Eye (tissue), 1 donor: ENCODE results near the gene CKMT2.
A peak's percentile ranks its signal among the peaks of the same experiment; 100 is the strongest.

Experiments
- DNase-seq: peaks from one replicate; pipeline ENCODE4 v3.0.0-alpha.2; 2015

The CKMT2 gene

DNA sequence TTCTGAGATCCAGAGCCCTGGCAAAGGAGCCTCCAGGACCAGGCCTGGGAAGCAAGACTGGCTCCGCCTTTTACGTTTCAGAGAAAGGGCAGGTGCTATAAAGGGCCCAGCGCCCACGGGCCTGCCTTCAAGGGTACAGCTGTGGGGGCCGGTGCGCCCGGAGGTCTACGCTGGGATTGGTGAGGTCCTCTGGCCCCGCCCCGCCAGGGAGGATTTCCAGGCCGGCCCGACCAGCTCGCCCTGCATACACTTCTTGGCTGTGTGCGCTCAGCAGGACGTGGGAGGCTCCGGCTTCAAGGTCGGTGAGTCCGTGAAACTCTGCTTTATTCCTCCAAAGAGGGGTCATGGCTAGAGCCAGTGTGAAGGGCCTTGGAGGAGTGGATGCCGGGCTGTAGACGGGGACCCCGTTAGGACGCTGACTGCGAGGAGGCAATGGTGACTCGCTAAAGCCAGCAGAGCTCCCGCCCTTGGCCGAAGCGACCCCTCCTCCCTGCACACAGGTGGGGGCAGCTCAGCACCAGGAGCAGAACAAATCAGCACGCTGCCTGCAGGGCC, at the start of gene CKMT2:
CKMT2 (plus strand) TSS at position 243 of the 555 bp plus-strand sequence. CDS start 17,811 bp downstream, outside the sequence.
- DNase-seq, result peak; percentile 77

DNA sequence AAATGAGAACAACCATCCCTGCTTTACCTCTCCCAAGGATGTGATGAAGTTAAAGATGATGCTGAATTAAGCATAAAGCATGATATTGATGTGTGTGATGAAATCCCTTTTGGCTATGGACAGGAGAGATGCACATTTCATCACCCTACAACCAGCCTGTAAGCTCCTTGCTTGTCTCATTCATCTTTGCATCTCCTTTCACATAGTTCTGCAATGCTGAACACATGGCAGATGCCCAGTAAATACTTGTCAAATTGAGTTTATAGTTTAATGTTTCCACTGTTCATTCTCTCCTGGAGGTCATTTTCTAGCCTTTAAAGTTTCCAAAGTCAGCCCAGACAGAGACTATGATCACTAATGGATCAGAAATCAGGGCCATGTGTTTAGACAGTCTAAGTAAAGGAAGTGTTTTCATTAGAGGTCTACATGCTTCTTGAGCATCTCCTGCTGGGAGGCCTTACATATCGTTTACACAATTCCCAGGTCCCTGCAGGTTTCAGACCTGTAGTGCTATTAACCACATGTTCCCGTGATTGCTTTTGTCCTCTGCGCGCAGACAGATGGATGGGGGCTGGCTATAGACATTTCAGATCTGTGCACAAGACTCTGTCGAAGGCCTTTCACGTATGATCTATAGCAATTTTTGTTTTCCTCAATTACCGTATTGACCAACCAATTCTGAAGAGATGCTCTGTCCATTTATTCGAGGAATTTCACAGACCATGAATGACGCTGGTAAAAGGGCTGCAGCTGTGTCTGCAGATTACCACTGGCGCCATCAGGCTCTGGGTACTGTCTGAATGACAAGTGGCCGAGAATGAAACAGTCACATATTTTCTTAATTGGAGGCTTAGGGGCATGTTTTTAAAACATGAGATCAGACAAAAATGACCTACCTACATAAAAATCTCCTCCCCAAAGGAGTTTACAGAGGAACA, 49.0 kb upstream of the CKMT2 start:
- DNase-seq, result peak; percentile 67

DNA sequence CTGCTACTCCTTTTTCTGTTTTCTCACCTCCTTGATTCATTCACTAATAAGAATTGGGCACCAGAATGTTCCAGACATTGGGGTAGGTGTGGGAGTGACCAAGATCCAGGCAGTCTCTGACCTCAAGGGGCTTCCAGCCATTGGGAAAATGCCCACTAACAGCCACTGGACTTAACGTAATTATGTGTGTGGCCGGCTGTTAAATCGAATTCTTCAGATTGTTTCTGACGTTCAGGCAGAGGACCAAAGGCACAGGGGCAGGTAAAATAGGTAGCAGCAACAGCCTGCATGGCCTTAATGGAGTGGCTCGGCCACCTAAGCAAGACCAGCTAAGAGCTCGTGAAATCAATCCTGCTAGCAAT, 48.4 kb upstream of the CKMT2 start:
- no peak for DNase-seq

DNA sequence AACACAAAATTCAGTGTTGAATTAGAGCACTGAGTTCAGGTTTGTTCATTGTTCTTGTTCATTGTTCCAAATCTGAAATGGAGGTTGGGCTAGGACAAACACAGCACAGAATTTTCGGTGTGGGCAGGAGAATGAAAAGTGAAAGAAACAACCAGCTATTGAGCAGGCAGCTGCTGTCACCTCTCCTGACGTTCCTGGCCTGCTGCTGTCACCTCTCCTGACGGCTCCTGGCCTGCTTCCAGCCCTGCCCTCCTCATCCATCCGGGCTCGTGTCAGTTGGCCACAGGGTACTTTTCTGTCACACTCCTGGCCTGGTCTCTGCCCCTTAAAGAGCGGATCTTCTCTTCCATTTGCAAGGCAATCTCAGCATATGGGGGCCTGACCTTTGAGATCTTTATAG, 45.2 kb upstream of the CKMT2 start:
- no peak for DNase-seq

DNA sequence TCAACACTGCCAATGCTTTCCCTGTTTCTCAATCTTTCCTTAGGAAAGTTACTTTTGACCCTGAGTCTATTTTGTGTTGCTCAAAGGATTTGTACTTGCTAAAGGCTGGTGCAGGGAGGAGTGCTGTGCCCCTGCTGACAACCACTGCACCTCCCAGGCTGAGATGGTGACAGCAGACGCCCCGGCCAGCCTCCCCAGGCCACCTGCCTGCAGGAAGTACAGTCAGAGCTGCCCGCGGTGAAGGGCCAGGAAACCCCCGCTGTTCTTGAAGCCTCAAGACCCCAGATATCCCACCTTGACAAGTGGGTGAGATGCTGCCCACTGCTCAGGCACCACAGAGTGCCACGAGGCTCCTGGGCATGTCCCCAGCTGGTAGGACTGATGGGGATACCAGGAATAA, 44.2 kb upstream of the CKMT2 start:
- DNase-seq, result no peak

DNA sequence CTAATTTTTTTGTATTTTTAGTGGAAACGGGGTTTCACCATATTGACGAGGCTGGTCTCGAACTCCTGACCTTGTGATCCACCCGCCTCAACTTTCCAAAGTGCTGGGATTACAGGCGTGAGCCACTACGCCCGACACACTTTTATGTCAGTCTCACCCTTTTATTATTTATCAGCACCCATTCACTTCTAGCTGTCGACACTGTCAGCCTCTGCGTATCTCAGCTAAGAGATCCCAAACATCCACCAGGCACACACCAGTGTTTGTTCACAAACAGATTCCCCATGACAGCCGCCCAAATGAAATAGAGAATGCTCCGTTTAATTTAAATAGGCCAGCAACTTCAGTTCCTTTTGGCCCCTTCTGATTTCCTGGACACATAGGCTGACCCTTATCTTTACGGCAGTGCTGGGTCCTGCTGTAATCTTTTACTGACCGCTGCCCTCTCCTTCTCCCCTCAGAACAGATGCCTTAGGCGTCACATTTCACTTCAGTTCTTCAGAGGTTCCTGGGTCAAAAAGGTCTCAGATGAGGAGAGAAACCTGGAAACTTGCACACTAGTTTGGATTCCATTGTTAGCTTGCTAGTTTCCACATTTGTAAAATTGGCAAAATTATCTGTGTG, 43.1 kb upstream of the CKMT2 start:
- DNase-seq, result no peak

DNA sequence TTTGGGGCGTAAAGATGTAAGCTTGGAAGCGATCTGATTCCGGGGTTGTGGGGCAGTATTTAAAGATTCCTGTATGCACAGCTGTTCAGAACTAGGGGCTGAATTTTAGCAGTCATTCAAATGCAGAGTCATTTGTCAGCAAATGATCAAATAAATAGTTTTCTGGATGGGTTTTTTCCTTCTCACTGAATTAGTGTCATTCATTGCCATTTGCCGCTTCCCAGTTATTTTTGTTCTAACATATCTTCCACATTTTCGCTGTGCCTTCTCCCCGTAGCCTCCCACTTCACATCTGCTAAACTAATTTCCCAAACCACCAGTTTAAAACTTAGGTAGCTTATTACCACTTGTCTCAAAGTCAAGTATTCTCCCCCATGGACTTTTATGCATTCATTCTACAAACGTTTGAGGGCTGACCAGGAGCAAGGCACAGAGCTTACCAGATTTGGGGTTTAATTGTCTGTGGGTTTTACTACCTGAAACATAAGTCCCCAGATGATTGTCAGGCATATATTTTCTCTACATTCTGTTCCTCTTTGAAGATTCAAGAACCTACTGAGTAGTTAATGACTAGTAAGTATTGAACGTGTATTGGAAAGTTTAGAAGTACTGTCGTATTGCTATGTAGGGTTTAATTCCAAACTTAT, 41.3 kb upstream of the CKMT2 start:
- no peak for DNase-seq

DNA sequence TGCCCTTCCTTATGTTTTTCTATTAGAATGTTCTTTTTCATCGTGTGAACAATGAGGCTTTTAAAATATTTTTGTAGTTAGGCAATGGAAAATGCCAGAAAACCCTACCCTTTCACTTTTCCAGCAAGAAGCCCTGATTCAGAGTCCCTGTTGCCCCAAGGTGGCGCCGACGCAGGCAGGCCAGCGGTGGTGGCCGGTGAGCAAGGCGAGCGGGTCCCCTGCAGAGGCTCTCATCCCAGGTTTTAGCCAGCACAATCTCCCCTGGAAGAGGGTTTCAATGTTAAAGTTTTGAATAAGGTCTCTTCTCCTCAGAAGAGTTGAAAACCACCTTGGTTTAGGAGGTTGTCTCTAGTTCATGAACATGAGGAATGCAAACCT, 40.8 kb upstream of the CKMT2 start:
- no peak for DNase-seq

DNA sequence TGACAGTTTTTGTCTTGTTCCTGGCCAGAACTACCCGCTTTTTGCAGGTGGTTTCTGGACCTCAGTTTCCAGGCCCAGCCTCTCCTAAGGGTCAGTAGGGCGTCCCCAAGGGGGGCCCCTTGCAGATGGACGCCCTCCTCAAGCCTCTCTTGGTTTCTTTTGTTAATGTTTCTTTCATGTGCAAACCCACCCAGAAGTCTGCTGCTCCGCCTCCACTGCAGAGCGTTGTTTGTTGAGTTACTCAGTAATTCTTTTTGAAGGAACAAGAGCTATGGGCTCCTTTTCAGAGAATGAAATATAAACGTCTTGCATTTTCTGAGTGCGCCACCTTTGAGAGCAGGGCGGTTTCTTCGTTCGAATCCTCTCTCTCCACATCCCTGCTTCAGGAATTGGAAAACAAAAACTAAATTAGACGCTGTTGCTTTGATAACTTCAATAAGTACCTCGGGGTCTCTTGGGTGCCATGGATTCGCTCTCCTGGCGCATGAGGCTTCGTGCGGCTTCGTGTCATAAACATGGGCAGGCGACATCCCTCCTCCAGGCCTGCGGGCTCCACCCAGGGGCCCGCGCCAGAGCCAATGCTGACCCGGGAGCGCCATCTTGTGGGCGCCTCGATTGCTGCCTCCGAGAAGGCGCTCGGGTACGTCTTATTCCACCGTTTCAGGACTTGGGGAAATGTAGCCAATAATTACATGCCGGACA, 38.3 kb upstream of the CKMT2 start:
- peak; percentile 94 for DNase-seq

DNA sequence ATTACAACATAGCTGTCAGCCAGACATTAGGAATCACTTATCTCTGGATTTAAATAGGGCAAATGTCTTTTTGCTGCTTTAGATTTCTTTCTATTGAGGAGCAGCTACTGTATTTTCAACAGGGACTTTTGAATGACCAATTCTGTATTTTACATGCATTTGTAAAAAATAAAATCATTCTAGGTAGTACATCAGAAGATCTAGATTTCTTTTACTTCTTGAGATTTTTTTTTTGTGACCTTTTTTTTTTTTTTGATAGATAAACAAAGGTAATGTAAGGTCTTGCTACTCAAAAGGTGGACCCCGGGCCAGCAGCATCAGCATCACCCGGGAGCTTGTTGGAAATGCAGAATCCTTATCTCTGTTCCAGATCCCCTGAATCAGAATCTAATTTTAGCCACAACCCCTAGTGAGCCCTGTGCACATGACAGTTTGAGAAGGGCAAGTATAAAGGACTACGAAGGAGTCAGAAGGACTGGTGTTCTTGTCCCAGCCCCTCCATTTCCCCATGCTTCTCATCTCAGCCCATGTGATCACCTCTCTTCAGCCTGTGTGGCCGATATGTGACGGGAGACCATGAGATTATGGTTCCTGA, 37.7 kb upstream of the CKMT2 start:
- DNase-seq, result no peak

DNA sequence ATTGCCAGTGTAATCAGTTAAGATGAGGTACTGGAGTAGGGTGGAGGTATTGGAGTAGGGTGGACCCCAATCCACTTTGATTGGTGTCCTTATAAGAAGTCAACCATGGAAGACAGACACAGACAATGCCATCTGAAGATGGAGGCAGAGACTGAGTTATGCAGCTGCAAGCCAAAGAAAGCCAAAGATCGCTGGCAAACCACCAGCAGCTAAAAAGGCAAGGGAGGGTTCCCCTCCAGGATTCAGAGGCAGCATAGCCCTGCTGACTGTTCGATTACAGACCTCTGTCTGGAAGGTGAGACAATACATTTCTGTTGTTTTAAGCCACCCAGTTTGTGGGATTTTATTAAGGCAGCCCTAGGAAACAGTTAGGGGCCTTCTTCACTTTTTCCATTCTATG, 30.5 kb upstream of the CKMT2 start:
- DNase-seq, result no peak

DNA sequence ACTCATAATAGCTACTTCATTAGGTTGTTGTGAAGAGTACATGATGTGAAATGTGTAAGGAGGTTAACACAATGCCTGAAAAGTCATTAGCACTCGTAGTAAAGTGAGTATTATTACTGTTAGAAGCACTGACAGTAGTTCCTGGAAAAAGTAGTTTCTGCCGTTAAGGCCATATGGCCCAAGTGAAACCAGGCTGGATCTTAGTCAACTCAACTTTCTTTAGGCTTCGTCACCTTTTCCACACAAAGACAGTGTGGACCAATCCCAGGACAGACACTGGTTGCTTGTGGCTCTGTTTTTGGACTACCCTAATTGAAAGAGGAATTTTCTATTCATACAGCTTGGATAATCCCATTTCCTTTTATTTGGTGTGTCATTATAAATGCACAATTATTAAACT, 29.4 kb upstream of the CKMT2 start:
- no peak for DNase-seq

DNA sequence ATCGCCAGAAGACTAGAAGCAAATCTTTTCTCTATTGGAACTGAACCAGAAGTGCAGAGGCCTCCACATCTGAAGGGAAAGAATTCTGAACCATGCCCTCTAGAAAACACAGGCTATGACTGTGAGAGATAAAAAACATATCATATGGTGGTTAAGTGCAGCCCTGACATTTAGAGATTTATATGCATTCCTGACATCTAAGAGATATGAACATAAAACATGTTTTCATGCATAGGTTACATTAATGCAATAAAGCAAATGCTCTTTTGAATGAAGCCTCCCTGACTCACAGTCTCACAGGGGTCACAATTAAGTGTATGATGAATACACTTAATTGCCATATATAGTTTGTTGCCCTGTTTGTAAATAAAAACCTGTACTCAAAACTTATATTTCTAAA, 28.9 kb upstream of the CKMT2 start:
- no peak for DNase-seq

DNA sequence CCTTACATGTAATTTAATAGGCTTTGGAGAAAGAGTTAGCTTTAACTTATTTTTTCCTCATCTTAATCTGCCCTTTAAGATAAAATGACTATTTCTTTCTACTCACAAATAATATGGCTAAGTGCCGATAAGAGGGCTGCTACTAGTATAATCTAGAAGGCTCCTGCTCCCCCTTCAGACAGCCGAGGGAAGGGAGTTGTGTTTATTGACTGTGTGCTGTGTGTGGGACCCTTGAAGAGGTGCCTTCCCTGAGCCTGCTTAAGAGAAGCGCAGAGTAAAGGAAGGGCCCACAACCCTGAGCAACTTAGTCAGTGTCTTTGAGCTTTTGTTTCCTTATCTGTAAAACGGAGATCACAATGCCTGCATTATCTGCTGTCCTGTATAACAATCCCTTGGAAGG, 28.1 kb upstream of the CKMT2 start:
- DNase-seq, result no peak

DNA sequence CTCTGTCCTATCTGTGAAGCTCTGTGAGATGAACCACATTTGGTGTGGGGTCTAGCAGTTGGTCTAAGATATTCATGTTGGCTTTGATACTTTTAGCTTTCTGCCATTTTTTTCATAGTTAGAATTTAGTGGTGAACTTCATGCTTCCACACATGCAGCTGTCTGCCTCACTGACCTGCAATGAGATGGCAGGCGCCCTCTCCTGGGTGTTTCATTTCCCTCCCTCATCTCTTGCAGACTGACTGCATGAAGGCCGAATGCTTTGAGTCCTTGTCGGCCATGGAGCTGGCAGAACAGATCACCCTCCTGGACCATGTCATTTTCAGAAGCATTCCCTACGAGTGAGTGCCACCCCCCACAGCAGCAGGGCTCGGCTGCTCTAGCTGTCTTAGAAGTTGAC, 26.1 kb upstream of the CKMT2 start:
- no peak for DNase-seq

DNA sequence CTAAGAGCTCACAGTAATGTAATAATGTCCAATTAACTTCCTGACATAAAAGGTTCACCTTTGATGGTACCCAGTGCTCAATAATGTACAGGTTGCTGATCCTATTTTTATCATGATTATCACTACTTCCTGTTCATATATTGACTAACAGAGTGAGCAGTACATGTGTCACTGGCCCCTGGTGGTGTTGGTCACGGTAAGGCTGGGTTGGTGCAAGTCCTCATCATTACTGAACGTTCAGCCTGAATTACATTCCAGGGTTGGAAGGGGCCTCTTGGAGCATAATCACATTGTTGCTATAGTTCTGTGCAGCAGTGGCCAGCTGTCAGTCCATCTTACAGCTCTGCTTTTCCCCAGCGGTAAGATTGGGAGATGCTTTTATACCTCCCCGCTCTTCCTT, 24.2 kb upstream of the CKMT2 start:
- DNase-seq, result no peak

DNA sequence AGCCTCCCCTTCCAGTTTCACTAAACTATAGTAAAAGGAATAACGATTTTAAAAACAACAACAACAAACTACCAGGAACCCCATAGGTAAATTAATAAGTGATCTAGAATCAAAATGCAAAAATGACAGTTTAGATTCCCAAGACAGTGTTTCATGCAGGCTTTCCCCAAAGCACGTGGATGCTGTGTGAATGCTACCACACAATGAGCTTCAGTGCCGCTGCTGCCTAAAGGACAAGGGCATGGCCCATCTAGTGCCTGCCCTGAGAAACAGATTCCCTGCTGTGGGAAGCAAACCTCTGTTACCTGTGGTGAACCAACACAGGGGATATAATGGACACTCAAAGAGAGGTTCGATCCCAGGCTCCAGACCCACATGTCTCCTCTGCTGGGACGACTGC, 23.7 kb upstream of the CKMT2 start:
- DNase-seq, result no peak

DNA sequence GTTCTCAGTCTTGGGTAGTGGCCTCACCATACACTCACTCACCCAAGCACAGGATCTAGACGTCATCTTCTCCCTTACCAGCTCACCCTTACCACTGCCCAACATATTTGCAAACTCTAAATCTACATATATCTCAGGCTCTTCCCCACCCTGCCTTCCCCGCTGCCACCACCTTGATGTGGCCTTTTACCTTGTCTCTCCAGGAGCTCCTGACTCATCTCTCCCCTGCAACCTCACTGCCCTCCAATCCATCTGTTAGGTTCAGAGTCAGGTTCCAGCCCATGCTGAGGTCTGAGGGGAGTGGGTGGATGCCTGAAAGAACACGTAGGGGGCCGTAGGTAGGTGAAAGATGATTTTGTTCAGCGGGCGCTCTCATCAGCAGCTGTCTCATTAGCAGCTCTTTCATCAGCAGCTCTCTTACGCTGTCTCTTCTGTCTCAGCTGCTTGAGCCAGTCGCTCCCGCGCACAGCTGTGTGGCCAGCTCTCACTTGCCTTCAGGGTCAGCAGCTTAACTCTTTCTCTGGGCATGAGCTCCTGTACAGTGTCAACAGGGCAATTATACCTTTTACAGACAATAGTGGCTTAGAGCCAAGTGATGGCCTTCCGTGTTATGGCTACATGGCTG, 23.1 kb upstream of the CKMT2 start:
- DNase-seq, result no peak

DNA sequence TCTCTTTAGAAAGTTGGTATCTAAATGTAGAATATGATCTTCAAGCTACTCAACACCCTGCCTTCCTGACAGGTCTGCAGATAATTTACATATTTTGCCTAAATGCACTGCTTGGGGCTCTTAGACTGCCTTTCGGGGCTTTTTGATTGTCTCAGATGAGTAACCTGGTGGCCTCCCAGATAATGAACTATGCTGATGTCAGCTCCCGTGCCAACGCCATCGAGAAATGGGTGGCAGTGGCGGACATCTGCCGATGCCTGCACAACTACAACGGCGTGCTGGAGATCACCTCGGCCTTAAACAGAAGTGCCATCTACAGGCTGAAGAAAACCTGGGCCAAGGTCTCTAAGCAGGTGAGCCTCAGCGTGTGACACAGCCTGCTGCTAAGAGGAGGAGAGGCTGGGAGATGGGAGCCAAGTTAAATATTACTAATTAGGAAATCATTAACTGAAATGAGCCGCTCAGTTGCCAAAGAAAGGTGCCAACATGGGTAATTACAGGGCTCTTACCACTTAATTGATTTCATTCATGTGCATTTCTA, 20.8 kb upstream of the CKMT2 start:
- no peak for DNase-seq

DNA sequence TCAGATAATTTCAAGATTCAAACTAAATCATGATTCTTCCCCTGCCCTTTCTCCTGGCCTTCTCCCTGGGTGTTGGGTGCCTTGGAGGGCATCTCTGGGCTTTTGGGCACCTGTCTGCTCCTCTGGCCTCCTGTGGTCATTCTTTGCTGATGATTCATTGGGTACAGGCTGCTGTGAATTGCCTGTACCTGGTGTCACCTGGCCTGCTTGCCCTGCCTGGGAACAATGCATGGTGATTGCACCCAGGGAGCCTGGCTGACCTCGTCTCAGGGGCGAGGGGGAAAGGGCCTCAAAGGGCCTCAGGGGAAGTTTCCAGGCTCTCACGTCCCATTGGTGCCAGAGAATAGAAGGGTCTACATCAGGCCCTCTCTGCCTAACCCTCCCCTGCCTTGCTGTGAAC, 20.1 kb upstream of the CKMT2 start:
- DNase-seq, result no peak

DNA sequence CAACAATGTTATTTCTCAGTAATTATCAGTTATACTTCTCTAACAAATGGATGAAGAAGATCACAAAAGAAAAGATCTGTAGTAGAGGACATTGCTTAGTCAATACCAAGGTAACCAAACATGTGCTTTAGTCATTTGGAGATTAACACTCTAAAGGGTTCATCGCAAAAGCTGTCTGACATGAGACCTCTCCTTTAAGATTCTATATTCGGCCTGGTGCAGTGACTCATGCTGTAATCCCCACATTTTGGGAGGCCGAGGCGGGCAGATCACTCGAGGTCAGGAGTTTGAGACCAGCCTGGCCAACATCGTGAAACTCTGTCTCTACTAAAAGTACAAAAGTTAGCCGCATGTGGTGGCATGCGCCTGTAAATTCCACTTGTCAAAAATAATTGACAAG, 18.3 kb upstream of the CKMT2 start:
- DNase-seq, result no peak

DNA sequence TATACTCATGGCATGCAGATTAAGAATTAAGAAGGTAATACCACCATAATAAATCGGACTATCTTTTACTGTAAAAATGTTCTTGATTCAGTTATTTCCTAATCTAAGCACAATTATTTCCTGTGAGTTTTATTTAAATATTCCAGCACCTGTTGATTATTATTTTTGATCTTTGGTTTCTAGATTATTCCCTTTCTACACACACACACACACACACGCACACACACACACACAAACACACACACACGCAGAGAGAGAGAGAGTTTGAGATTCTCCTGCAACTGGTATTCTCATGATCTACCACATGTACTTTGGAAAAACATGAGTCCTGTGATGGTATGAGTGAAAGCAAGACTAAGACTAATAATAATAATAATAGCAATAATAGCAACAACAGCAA, 17.0 kb upstream of the CKMT2 start:
- DNase-seq, result no peak
